Left ventricle myocardium superior (tissue), 1 donor: ENCODE data around the gene IGSF22. TPM values are rescaled to one million over a fixed set of nuclear protein-coding genes. Genes with fewer than 3 reads are reported as not detected.
"Not testable (repeated sequence)": the region's sequence is repeated elsewhere in the genome, so short reads cannot be mapped to it uniquely, and the experiment has no call there.

Experiments used
- ATAC-seq: fragments of 200-7000 bp; cut with Tn5 transposase; one replicate; pipeline ENCODE4 v1.9.1; 2020; ENCODE audit warnings: mild to moderate bottlenecking, moderate library complexity
- DNase-seq: peaks from one replicate; pipeline ENCODE4 v3.0.0-alpha.2; 2020
- intact Hi-C: fragments of 100-400 bp; cut with micrococcal nuclease; formaldehyde crosslinking; loops from one replicate; pipeline ENCODE4 v1.11.0; 2022
- total RNA-seq: library from RNA; stranded (reverse); fragmentation: NEBNext Ultra II Directional; extraction: Animal tissue kit (Norgen Biotek cat#: 25700); gene quantifications from one replicate; pipeline ENCODE4 v1.2.1, GENCODE V29; 2021
- donor health status: DM: no; HTN: yes; CAD: no; lungs with severe emphysema.

The IGSF22 gene
- total RNA-seq, 1 donor from 2014 or later = 0.94 TPM

- DNase-seq = no peak
Measured at GRCh38 chr11:18699269-18699596, 26.8 kb downstream of the IGSF22 start.

GRCh38 chr11:18698341-18699268 is 27.4 kb downstream of the IGSF22 start, which contains the start of gene TMEM86A:
Gene TMEM86A (plus strand): TSS chr11:18698779. CDS start chr11:18698887, 108 bp downstream.
- intact Hi-C loops = no loop called here
- DNase-seq (peak; percentile 98), ATAC-seq (peak; percentile 93)

More at GRCh38 chr11:18699269-18699596, 26.8 kb downstream of the IGSF22 start:
- ATAC-seq = no peak
- intact Hi-C loops = no loop called here

GRCh38 chr11:18697576-18697975 is 28.4 kb downstream of the IGSF22 start:
- intact Hi-C loops = no loop called here
- no peak for DNase-seq
- ATAC-seq = no peak

GRCh38 chr11:18696638-18697225 is 29.3 kb downstream of the IGSF22 start:
- DNase-seq (no peak), ATAC-seq (no peak)
- intact Hi-C loops = no loop called here

- ATAC-seq = no peak
- no peak for DNase-seq
- intact Hi-C loops = no loop called here
Measured at GRCh38 chr11:18692941-18693760, 32.8 kb downstream of the IGSF22 start.

GRCh38 chr11:18691467-18692140 is 34.4 kb downstream of the IGSF22 start:
- intact Hi-C loops = not testable (repeated sequence)

GRCh38 chr11:18684267-18684666 is 41.7 kb downstream of the IGSF22 start:
- ATAC-seq = no peak
- no peak for DNase-seq
- intact Hi-C loops = no loop called here

More at GRCh38 chr11:18691467-18692140, 34.4 kb downstream of the IGSF22 start:
- not testable (repeated sequence) for DNase-seq, ATAC-seq

GRCh38 chr11:18682466-18682865 is 43.5 kb downstream of the IGSF22 start:
- intact Hi-C loops = no loop called here
- DNase-seq (no peak), ATAC-seq (no peak)

- ATAC-seq, intact Hi-C loops, DNase-seq: not testable (repeated sequence)
Measured at GRCh38 chr11:18681949-18682348, 44.0 kb downstream of the IGSF22 start.

- no peak for ATAC-seq
- intact Hi-C loops = no loop called here
- no peak for DNase-seq
Measured at GRCh38 chr11:18677560-18677959, 48.4 kb downstream of the IGSF22 start.

GRCh38 chr11:18676803-18677202 is 49.2 kb downstream of the IGSF22 start:
- intact Hi-C loops = no loop called here
- DNase-seq (no peak), ATAC-seq (no peak)

GRCh38 chr11:18672209-18672608 is 53.8 kb downstream of the IGSF22 start:
- ATAC-seq, intact Hi-C loops, DNase-seq: not testable (repeated sequence)

- DNase-seq (no peak), ATAC-seq (no peak)
- intact Hi-C loops = no loop called here
Measured at GRCh38 chr11:18671246-18671645, 54.7 kb downstream of the IGSF22 start.

- intact Hi-C loops = no loop called here
- no peak for DNase-seq
- no peak for ATAC-seq
Measured at GRCh38 chr11:18669711-18670110, 56.3 kb downstream of the IGSF22 start.

- DNase-seq = no peak
- no peak for ATAC-seq
- intact Hi-C loops = no loop called here
Measured at GRCh38 chr11:18669219-18669596, 56.8 kb downstream of the IGSF22 start.

GRCh38 chr11:18668131-18668530 is 57.9 kb downstream of the IGSF22 start:
- intact Hi-C loops = no loop called here
- DNase-seq = no peak
- no peak for ATAC-seq

- DNase-seq, ATAC-seq, intact Hi-C loops: not testable (repeated sequence)
Measured at GRCh38 chr11:18665353-18665872, 60.6 kb downstream of the IGSF22 start.

- no peak for DNase-seq
- no peak for ATAC-seq
- intact Hi-C loops = no loop called here
Measured at GRCh38 chr11:18657673-18658072, 68.3 kb downstream of the IGSF22 start.
